ENCODE results near the gene APOL6.

GRCh38 chr22:35604621-35605368 is 43.5 kb upstream of the APOL6 start:
- no peak for TF ChIP-seq CTCF (IDR thresholded peaks at IDR 0.05; ENCODE audit: low read depth, low read length, poor library complexity, severe bottlenecking)
- no peak for TF ChIP-seq EZH2phosphoT487 (IDR thresholded peaks at IDR 0.05; ENCODE audit: borderline replicate concordance, low read length)
